Femur (tissue), 1 donor: ENCODE data around the gene PTPRN2.

ENCODE experiments used
- DNase-seq: peaks from one replicate; pipeline ENCODE4 v3.0.0-alpha.2; 2017

Gene PTPRN2

GRCh38 chr7:158017111-158018097, 570.2 kb downstream of the PTPRN2 start:
- peak; percentile 29 for DNase-seq

- peak; percentile 64 for DNase-seq
These were observed 571.2 kb downstream of the PTPRN2 start for GRCh38 chr7:158016180-158017097.

- peak; percentile 33 for DNase-seq
These were observed 572.0 kb downstream of the PTPRN2 start for GRCh38 chr7:158015403-158016179.

GRCh38 chr7:158014976-158015375, 572.6 kb downstream of the PTPRN2 start:
- DNase-seq: peak; percentile 3

GRCh38 chr7:158013085-158013668, 574.4 kb downstream of the PTPRN2 start:
- DNase-seq: no peak

- no peak for DNase-seq
These were observed 575.7 kb downstream of the PTPRN2 start for GRCh38 chr7:158011941-158012340.

GRCh38 chr7:158010961-158011693, 576.5 kb downstream of the PTPRN2 start:
- no peak for DNase-seq

GRCh38 chr7:158009886-158010285, 577.7 kb downstream of the PTPRN2 start:
- no peak for DNase-seq

GRCh38 chr7:158008267-158008666, 579.4 kb downstream of the PTPRN2 start:
- no peak for DNase-seq

GRCh38 chr7:158007697-158008257, 579.8 kb downstream of the PTPRN2 start:
- DNase-seq: no peak

- no peak for DNase-seq
These were observed 580.6 kb downstream of the PTPRN2 start for GRCh38 chr7:158006841-158007696.

- DNase-seq: no peak
These were observed 582.1 kb downstream of the PTPRN2 start for GRCh38 chr7:158005531-158005930.

GRCh38 chr7:158004123-158004490, 583.5 kb downstream of the PTPRN2 start:
- no peak for DNase-seq

- DNase-seq: no peak
These were observed 584.0 kb downstream of the PTPRN2 start for GRCh38 chr7:158003441-158004122.

- DNase-seq: no peak
These were observed 585.0 kb downstream of the PTPRN2 start for GRCh38 chr7:158002486-158003080.

GRCh38 chr7:158001621-158002320, 585.9 kb downstream of the PTPRN2 start:
- DNase-seq: no peak

GRCh38 chr7:158001003-158001402, 586.6 kb downstream of the PTPRN2 start:
- no peak for DNase-seq

GRCh38 chr7:158000160-158000559, 587.5 kb downstream of the PTPRN2 start:
- no peak for DNase-seq
